GM21367 (cell line): ENCODE results near the gene MAP2K7.
A peak's percentile ranks its signal among the peaks of the same experiment; 100 is the strongest.
"Not testable (repeated sequence)": the region's sequence is repeated elsewhere in the genome, so short reads cannot be mapped to it uniquely, and the experiment has no call there.

Experiments
- ATAC-seq: cut with Tn5 transposase; IDR thresholded peaks from one replicate; pipeline ENCODE4 v1.9.1; 2021; ENCODE audit not compliant: unreplicated experiment

MAP2K7 gene

DNA sequence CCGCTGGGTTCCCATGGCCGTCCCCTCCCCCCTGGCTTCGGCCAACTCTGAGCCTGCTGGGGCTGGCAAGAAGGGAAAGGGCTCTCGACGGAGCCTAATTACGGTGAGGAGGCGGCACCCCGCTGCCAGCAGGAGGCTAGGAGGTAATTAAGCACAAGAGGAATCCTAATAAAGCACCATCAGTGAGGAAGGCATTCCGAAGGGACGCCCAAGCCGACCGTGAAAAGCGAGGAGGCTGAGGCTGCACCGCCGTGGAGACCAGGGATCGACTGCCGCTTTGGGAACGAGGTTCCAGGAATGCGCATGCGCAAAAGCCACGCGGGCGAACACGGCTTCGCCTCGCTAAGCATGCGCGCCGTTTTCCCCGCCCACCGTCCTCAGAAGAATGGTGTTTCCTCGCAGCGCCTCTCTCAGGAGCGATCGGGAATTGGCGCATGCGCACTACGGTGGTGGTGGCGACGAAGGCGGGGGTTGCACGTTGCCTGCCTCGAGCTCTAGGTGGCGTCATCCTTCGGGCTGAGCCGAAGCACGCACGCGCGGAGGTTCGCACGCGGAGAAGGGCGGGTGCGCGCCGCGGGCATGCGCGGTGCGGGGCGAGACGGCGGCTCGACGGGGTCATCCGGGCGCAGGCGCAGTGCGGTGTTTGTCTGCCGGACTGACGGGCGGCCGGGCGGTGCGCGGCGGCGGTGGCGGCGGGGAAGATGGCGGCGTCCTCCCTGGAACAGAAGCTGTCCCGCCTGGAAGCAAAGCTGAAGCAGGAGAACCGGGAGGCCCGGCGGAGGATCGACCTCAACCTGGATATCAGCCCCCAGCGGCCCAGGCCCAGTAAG lies at the start of gene MAP2K7:
TSS of gene MAP2K7 (plus strand) at position 634 of the 830 bp plus-strand sequence. CDS start at position 702, 68 bp downstream.
- peak; percentile 61 for ATAC-seq

DNA sequence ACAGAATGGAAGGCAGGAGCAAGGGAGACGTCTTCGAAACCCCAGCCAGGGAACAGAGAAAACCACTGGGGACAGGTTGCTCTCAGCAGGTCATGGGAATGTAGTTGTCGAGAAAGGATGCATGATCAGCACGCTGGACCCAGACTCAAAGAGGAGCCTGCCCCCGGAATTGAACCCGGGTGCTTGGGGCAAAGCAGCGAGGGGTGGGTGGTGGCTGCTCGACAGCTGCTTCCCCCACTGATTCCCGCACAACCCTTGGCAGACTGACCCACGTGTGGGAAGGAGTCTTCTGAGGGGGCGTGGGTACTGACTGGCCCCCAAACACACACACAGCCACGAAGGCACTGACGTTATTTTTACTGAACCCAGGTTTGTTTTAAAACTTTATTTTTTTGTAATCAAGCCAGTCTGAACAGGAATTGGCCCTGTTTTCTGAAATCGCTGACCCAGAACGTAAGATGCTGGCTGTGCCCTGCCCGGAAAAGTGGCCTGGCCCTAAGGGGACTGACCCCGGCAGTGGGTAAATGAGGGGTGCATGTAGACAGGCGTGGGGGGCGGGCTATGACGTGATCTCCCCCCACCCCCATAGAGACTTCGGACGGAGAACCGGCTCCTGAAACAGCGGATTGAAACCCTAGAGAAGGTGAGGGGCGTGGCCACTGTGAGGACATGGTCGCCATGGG lies 48.1 kb upstream of the MAP2K7 start:
- ATAC-seq: no peak

DNA sequence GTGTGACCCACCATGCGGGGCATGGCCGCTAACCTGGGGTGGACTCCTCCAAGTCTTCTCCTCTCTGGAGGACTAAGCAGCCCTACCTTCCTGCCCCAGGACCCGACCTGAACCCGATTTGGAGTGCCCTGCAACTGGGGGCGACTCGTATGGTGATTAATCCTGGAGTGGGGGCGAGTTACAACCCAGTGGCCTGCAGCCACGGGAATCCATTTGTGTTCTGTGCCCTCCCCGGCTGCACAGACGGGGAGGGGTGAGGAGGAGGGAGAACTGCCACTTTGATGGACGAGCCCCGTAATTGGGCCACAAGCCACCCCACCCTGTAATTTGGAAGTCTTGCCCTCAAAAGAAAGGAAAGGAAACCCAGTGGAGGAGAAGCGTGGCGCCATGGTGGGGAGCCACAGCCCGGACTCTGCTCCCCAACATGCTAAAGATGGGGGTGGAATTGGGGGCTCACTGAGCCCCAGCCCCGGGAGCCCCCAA lies 47.5 kb upstream of the MAP2K7 start:
- ATAC-seq: no peak

DNA sequence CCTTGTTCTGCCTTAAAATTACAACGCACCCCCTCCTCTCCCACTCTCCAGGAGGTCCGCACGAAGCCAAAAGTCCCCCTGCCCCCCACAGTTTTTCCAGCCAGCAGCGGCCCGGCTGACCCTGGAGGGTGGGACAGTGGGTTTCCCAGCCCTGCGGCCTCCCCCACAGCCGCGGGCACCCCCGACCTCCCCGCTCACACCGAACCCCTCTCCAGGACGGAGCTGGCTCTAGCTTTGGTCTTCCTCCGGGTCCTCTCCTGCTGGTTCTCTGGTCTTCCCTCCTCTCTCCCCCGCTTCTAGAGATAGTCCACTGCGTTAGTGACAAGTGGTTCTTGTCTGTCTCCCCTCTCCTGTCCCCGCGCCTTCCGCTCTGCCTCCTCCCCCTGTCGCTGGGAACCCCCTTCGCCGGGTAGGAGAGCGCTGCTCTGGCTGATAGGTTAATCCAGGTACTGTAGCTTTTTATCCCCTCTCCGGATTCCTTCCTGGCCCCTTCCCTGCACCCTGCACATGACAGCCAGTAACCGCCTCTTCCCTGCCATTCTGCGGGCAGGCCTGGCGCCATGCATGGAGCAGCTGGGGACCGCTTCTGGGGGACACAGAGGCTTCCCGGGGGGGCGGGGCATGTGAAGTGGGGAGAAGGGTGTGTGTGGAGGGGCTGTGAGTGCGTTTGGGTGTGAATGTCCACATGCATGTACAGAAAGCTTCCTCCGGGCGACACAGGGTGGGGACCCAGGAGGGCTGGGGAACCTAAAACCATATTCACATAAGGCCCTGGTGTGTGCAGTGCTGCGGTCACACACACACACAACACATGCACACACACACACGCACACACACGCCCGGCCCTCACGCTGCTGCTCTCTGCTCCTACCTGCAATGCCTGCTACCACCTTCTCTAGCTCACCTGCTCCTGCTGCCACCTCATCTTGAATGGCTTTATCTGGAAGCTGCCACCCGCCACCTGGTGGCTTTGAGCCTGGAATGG lies 46.7 kb upstream of the MAP2K7 start:
- ATAC-seq: no peak

DNA sequence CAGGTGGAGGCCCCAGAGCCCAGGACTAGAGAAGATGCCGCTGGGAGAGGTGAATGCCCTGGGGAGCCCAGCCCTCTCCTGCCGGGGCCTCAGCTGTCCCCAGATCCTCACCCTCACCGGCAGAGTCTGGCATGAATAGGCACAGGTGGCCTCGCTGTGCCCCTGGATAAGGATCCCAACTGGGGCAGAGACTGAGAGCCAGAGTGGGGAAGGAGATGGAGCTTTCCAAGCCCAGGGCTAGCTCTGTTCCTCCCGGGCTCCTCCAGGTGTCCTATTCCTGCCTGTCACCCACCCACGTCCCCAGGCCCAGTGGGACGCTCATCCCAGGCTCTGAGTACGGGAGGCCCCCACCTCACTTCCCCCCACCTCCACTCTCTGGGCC lies 46.0 kb upstream of the MAP2K7 start:
- ATAC-seq: no peak

DNA sequence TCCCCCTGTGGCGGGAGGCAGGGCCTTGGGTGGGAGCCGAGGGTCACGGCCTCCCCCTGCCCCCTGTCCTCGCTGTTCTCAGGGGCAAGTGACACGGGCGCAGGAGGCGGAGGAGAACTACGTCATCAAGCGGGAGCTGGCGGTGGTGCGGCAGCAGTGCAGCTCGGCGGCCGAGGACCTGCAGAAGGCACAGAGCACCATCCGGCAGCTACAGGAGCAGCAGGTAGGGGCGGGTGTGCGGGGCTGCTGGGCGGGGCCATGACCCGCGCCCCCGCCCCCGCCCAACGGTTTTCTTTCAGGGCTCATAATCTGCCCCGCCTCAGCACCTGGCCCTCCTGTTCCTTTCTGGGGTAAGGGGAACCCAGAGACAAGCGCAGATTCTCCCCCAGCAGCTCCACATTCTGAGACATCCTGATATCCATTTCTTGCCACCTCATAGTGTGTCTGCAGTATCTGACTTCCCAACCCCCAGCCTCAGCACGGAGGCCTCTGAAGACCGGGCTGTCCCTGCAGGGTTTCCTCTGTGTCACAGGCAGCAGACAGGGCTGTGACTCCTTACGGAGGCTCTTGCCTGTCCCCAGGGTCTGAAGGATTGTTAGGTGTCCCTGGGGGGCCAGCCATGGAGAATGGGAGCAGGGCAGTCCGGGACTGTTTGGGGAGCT lies 45.4 kb upstream of the MAP2K7 start:
- ATAC-seq: no peak

DNA sequence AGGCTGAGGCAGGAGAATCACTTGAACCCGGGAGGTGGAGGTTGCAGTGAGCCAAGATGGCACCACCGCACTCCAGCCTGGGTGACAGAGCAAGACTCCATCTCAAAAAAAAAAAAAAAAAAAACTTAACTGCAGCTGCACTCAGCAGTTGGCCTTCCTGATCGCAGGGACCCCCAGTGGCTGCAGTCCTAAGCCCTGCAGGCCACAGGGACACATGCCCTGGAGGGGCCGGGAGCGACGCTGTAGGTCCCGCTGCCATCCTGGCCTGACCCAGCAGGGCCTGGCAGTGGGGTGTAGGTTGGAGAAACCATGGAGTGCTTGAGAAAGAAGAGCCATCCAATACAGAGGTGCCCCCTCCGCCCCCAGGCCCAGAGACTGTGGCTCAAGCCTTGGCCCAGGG lies 44.6 kb upstream of the MAP2K7 start:
- not testable (repeated sequence) for ATAC-seq

DNA sequence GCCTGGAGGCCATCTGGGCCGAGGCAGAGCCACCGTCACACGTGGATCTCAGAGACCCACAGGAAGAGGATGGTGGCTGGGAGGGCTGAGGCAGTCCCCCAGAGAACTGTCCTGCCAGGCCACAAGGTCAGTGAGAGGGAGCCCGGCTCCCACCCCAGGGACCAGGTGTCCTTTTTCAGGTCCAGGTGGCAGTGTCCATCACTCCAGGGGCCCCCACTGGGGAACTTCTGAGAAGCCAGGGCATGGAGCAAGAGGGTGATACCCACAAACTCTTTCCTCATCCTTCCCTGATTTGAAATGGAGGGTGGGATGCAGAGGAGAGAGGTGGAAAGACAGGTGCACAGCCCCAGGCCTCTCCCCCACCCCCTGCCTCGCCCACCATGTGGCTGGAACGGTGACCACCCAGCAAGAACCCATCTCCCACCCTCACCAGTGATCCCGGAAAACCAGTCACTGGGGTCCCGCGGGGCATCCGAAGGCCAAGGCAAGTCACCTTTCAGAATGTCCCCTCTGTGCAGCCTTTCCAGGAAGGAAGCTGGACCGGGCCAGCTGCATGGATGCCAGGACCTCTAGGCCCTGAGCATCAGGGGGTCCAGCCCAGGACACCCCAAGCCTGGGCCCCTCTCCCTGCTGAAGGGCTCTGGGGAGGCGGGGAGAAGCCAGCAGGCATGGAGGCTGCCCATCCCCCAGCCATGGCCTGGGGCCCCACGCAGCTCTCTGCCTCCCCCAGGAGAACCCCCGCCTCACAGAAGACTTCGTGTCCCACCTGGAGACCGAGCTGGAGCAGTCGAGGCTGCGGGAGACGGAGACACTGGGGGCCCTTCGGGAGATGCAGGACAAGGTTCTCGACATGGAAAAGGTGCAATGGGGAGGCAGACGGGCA lies 43.6 kb upstream of the MAP2K7 start:
- no peak for ATAC-seq

DNA sequence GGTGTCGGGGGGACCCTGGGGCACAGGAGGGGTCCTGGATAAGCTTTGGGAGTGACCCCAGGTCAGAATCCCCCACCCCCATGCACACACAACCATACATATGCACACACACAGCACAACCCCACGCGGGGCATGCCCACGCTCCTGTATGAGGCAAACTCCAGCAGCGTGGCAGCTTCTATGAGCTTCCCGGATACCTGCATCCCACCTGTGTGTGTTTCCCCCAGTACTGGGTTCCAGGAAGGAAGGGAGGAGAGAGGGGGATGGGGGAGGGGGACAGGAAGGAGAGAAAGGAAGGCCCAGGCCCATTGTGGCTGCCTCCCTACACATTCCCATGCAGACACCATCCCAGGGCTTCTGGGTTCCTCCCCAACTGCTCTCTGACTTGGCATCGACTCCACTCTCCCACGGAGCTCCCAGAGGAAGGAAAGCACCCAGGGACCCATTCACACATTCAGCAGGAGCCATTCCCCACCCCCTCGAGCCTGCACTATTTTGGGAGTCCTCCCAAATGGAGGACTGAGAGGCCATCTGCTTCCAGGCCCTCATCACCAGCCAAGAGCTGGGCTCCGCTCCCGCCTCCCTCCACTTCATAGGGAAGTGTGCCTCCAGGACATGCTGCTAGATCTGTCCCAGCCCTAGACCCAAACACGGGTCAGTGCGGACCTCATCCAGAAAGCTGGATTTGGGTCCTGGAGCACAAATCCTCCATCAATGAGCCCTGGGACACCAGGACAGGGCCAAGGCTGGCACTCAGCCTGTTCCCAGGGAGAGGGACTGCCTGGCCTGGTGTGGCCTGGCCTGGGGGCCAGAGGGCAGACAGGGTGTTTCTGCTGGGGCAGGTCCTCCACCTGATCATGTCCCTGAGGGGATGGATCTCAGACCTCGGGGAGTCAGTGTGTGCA lies 42.7 kb upstream of the MAP2K7 start:
- ATAC-seq: no peak

DNA sequence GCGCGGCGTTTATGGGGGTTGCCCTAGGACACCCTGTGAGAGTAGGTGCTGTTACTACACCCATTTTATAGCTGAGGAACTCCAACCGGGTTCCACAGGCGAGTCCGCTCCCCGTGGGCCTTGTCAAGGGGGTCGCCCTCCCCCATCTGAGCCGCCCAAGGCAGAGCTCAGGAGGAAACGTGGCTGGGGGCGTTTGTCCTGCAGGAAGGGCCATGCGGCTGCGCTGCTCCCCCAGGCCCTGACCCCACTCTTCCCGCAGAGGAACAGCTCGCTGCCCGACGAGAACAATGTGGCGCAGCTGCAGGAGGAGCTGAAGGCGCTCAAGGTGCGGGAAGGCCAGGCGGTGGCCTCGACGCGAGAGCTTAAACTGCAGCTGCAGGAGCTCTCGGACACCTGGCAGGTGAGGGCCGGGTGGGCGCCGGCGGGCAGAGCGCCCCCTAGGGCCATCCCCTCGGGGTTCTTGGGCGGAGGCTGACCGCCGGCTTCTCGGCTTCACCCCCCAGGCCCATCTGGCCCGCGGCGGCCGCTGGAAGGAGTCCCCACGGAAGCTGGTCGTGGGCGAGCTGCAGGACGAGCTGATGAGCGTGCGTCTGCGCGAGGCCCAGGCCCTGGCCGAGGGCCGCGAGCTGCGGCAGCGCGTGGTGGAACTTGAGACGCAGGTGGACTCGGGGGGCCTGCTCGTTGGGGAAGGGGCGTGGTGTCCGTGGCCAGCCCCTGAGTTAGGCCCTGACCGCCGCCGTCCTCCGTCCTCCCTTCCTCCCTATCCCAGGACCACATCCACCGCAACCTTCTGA lies 41.9 kb upstream of the MAP2K7 start:
- no peak for ATAC-seq

DNA sequence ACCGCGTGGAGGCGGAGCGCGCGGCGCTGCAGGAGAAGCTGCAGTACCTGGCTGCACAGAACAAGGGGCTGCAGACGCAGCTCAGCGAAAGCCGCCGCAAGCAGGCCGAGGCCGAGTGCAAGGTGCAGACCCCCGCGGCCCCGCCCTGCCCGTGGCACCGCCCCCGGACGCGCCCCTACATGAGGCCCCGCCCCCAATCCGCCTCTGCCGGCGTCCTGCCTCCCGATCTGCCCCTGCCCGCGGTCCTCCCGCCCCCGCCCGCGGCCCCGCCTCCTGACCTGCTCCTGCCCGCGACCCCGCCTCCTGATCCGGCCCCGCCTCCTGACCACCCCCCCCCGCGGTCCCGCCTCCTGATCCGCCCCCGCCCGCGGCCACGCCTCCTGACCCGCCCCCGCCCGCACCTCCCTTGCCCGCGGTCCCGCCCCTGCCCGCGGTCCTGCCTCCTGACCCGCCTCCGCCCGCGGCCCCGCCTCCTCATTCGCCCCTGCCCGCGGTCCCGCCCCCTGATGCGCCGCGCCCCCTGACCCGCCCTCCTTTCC lies 41.2 kb upstream of the MAP2K7 start:
- ATAC-seq: no peak

DNA sequence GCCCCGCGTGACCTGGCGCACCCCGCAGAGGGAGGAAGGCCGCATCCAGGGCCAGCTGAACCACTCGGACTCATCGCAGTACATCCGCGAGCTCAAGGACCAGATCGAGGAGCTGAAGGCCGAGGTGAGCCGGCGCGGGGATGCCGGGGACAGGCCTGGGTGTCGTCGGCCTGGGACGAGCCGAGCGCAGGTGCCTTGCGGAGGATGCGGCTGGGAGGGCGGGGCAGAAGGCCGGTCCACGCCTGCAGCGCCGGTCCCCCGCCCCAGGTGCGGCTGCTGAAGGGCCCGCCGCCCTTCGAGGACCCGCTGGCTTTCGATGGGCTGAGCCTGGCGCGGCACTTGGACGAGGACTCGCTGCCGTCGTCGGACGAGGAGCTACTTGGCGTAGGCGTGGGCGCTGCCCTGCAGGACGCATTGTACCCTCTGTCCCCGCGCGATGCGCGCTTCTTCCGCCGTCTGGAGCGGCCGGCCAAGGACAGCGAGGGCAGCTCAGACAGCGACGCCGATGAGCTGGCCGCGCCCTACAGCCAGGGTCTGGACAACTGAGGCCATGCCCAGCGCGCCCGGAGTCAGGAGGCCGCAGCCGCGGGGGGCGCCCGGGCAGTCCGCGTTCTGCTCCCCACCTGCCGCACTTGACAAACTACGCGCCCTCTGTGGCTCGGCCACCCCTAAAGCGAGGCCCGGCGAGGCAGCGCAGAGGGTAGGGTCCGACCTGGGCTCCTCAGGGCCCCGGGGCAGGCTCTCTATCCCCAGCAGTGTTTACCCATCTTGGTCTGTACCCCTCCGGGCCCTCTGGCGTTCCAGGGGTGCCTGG lies 40.3 kb upstream of the MAP2K7 start:
- ATAC-seq: no peak

DNA sequence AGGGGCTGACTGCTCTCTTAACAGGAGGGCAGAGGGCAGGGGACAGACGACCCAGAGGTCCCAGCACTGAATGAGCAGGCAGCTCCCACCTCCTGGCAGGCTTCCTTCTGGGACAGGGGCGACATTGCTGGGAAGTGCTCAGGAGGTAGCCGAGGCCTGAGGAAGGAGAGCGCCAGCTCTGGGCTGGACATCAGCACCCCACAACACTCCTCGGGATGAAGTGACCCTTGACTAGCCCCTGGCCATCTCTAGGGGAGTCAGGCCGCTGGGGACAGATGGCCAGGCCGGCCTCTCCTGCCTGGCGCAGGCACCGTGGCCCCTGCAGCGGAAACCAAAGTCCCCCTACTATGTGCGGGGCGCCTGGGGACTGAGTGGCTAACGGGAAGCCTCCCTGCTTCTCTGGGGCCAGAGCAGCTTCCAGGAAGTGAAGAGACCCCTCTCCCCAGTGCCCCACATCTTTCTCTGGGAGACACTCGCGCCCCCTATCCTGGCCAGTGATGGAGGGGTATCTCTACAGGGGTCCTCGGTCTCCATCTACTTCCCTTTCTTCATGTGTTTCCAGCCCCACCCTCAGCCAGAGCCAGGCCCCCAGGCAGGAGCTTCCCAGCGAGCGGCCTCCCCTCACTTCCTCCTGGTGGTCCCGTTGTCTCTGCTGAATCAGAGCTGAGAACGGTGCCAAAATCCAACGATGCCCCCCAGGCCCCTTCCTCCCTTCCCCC lies 39.5 kb upstream of the MAP2K7 start:
- no peak for ATAC-seq

DNA sequence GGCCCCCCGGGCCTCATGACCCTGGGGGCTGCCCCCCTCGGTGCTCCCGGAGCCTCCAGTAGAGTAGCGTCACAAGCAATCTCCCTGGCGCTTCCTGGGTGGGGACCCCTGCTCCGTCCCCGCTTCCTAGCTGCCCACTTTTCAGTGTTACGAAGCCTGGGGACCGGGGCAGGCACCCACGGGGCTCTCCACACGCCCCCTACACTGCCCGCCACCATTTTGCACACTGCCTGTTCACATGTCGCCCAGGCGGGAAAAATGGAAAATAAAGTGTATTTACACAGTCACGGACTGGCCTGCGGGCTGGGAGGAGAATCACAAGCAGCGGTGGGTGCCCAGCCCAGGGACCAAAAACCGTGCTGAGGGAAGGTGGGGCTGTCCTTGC lies 39.0 kb upstream of the MAP2K7 start:
- ATAC-seq: no peak

DNA sequence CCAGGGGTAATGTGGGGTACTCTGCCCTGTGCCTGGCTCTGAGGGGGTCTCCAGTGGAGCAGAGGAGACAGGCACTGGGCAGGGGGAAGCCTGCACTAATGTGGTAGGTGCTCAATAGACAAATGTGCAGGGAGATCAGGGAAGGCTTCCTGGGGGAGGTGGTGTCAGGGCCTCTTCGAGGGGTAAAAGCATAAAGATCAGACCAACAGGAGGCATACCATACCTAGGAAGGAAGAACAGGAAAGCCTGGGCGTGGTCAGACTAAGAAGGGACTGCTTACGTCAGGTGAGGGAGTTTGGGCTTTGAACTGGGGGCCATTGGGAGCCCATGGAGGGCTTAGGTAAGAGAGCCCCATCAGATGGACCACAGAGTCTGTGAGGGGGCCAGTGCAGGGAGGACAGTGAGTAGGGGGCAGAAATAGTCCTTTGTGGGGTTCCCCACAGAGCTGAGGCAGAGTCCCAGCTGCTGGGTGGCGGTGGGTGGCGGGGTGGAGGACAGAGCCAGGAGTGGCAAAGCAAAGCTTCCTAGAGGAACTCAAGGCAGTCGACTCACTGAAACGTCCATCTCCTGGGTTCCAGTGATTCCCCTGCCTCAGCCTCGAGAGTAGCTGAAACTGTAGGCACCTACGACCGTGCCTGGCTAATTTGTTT lies 38.3 kb upstream of the MAP2K7 start:
- ATAC-seq: no peak
